Psoas muscle (tissue), 8 donors: Measurements from ENCODE around the gene PMF1. TPM values are rescaled to one million over a fixed set of nuclear protein-coding genes. Genes with fewer than 3 reads are reported as not detected.
A peak's percentile ranks its signal among the peaks of the same experiment; 100 is the strongest.

Source experiments
- ATAC-seq, 4 donors: fragments of 200-7000 bp; cut with Tn5 transposase; one replicate each; pipeline ENCODE4 v1.9.1; 2020; ENCODE audit warnings: moderate library complexity in 3 of 4, mild to moderate bottlenecking in 2 of 4
- DNase-seq, 2 donors: peaks; one replicate each; pipeline ENCODE4 v3.0.0-alpha.2; 2020
- H3K27ac ChIP-seq: fragments of 200-600 bp; one replicate; pipeline ENCODE4 v1.8.0; 2022
- H3K27me3 ChIP-seq, 3 donors: fragments of 200-600 bp in 1 of 3; one replicate each; pipeline versions ENCODE4 v1.6.1 to v1.8.0; 2013 to 2022; ENCODE audit warnings: low read length in 2 of 3, mild to moderate bottlenecking in 2 of 3, moderate library complexity in 1 of 3; ENCODE audit not compliant: insufficient read depth in 3 of 3
- H3K36me3 ChIP-seq, 2 donors: fragments of 200-600 bp in 1 of 2; one replicate each; pipeline versions ENCODE4 v1.6.1 to v1.8.0; 2013 to 2022; ENCODE audit warnings: low read depth in 1 of 2, mild to moderate bottlenecking in 1 of 2, moderate library complexity in 1 of 2; ENCODE audit not compliant: insufficient read depth in 1 of 2
- H3K4me1 ChIP-seq: fragments of 200-600 bp; one replicate; pipeline ENCODE4 v1.8.0; 2022
- H3K4me3 ChIP-seq: fragments of 200-600 bp; one replicate; pipeline ENCODE4 v1.8.0; 2022; ENCODE audit warnings: mild to moderate bottlenecking
- H3K9me3 ChIP-seq: fragments of 200-600 bp; one replicate; pipeline ENCODE4 v1.8.0; 2022
- WGBS, 3 donors: extraction: QIAGEN DNeasy Blood & Tissue Kit; methylation state at CpG; one replicate each; pipeline versions ENCODE4 v1.1.6 to v1.1.7; 2013; 5-methylcytosine and 5-hydroxymethylcytosine counted together
- intact Hi-C, 2 donors: fragments of 100-400 bp; cut with DNase I; formaldehyde crosslinking; loops; one replicate each; pipeline versions ENCODE4 v1.11.0 to v1.14.2; 2022
- polyA plus RNA-seq, 3 donors: library from polyadenylated mRNA; stranded (reverse); fragments of 200-250 nt; gene quantifications; one replicate each; pipeline ENCODE4 v1.2.3, GENCODE V29; 2013
- total RNA-seq, 4 donors: library from RNA; stranded (reverse); fragmentation: NEBNext Ultra II Directional in 2 of 4; extraction: Animal tissue kit (Norgen Biotek cat#: 25700) in 2 of 4; gene quantifications; one replicate each; pipeline versions ENCODE4 v1.2.1 to v1.2.4, GENCODE V29; 2021 to 2023
- TF ChIP-seq, protein P1 (sequence below): fragments of 200-600 bp; IDR thresholded peaks from one replicate; pipeline ENCODE4 v1.8.0; 2022; ENCODE audit warnings: antibody characterized with exemption
- donor health status: healthy with polysubstance abuse.
- donor health status: DM: no; HTN: no; CAD: no; lungs with moderate emphysema.
- donor health status: Bipolar disorder and iron deficiency.
- donor health status: healthy.
- donor health status: DM: yes; HTN: yes; CAD: no.
- donor health status: DM: no; HTN: no; CAD: no.
- donor health status: DM: no; HTN: no; CAD: no.
- donor health status: DM: yes; HTN: yes; CAD: no.

The PMF1 gene
- total and polyA plus RNA-seq, 7 donors, result 47.9 to 93.4 (median 72.1) TPM

DNA sequence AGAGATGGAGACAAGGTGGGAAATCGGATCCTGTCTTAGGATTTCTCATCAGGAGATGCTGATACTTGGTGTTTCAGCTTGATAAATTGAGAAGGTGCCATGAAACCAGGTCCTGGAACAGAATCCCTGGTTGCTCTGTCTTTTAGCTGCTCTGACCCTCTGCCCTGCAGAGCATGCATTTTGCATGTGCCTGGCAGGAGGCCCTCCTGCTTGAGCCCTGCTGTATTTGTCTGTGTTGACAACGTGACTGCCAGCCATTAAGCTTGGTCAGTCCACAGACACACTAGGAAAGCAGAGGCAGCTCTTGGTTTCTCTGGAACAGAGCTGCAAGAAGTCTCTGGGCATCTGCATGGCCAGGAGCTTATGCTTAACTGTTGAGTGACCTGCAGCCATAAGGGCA, 16.4 kb upstream of the PMF1 start:
- peaks cover 35% of the 10 kb centered on the region for H3K4me1 ChIP-seq
- TF ChIP-seq, protein P1, sequence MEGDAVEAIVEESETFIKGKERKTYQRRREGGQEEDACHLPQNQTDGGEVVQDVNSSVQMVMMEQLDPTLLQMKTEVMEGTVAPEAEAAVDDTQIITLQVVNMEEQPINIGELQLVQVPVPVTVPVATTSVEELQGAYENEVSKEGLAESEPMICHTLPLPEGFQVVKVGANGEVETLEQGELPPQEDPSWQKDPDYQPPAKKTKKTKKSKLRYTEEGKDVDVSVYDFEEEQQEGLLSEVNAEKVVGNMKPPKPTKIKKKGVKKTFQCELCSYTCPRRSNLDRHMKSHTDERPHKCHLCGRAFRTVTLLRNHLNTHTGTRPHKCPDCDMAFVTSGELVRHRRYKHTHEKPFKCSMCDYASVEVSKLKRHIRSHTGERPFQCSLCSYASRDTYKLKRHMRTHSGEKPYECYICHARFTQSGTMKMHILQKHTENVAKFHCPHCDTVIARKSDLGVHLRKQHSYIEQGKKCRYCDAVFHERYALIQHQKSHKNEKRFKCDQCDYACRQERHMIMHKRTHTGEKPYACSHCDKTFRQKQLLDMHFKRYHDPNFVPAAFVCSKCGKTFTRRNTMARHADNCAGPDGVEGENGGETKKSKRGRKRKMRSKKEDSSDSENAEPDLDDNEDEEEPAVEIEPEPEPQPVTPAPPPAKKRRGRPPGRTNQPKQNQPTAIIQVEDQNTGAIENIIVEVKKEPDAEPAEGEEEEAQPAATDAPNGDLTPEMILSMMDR, result no peak

DNA sequence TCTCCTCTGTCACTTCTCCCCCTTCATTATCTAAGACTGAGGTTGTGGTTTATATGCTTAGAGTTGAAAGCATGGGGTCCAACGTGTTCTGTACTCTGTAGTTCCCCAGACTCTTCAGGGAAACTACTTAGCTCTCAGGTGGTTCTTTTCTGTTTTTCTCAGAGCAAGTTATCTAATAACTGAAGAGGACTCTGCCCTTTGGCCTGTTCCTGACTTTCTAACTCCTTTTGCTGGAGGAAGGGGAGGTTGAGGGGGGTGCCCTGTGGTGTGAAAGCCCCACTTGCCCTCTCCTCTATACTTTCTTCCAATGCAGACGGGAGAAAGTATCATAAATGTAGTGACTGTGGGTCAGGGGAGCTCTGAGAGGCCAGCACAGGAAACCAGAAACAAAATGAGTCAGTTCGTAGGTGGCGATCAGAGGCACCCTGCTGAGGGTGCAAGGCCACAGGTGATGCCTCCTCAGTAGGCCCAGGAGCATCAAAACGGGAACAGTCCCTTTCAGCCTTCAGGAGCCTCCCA, 13.9 kb upstream of the PMF1 start:
- ATAC-seq (no peak), DNase-seq (no peak)
- peaks cover 14 to 54% of the 10 kb centered on the region in 2 donors for H3K36me3 ChIP-seq
- no peaks in the 10 kb centered on the region for H3K27me3 ChIP-seq
- no peaks in the 10 kb centered on the region for H3K9me3 ChIP-seq
- H3K27ac ChIP-seq, result no peak overlapping the region
- intact Hi-C loops, result no loop called here
- WGBS, 3 donors, result 81 to 85% (median 83%) methylated on average over 5 of the region's 5 CpGs
- TF ChIP-seq, protein P1, result no peak
- no peak overlapping the region for H3K4me3 ChIP-seq
- peaks cover 26% of the 10 kb centered on the region for H3K4me1 ChIP-seq

More for the DNA sequence above, 16.4 kb upstream of the PMF1 start:
- Histone ChIP-seq H3K4me3 (no peak overlapping the region), H3K27ac (peak overlapping the region; percentile 5), H3K36me3 (peaks cover 10 to 40% of the 10 kb centered on the region in 2 donors), H3K27me3 (no peaks in the 10 kb centered on the region), H3K9me3 (no peaks in the 10 kb centered on the region)
- no peak for DNase-seq
- intact Hi-C loops, result loop anchor here in 1 of 2 donors (2.0 kb wide), 1 partner anchor 16 kb away; the partner anchor contains the start of gene PMF1
- no peak for ATAC-seq
- WGBS, 3 donors, result 49 to 61% (median 59%) methylated on average over 2 of the region's 2 CpGs

DNA sequence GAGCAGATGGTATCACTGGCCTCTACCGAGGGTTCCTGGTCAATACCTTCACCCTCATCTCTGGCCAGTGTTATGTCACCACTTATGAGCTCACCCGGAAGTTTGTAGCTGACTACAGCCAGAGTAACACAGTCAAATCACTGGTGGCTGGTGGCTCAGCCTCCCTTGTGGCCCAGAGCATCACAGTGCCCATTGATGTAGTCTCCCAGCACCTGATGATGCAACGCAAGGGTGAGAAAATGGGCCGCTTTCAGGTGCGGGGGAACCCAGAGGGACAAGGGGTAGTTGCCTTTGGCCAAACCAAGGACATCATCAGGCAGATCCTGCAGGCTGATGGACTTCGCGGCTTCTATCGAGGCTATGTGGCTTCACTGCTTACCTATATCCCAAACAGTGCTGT, 12.8 kb upstream of the PMF1 start:
- Histone ChIP-seq H3K4me3 (no peak overlapping the region), H3K27me3 (no peaks in the 10 kb centered on the region), H3K36me3 (peaks cover 14 to 54% of the 10 kb centered on the region in 2 donors), H3K4me1 (peaks cover 20% of the 10 kb centered on the region), H3K9me3 (no peaks in the 10 kb centered on the region), H3K27ac (no peak overlapping the region)
- ATAC-seq, result no peak
- intact Hi-C loops, result no loop called here
- WGBS, 3 donors, result 91 to 94% (median 93%) methylated on average over 8 of the region's 8 CpGs
- TF ChIP-seq, protein P1, result no peak
- DNase-seq, result no peak

DNA sequence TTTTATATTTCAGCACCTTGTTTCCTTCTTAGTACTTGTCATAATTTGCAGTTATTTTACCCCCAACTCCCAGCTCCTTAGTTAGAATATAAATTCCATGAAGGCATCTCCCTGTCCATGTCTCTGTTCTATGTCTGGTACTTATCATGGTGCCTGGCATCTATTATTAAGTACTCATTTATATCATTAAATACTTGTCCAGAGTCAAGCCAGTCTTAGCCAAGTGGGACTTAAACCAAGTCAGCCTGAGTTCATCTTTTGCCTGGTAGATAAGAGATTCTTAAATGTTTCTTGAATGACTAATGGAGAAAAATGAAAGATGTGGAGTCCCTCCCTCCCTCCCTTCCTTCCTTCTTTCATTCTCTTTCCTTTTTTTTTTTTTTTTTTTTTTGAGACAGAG, 9.5 kb upstream of the PMF1 start:
- Histone ChIP-seq H3K4me3 (no peak overlapping the region), H3K9me3 (no peaks in the 10 kb centered on the region), H3K4me1 (no peaks in the 10 kb centered on the region), H3K36me3 (peaks cover 6 to 60% of the 10 kb centered on the region in 2 donors), H3K27ac (no peak overlapping the region), H3K27me3 (no peaks in the 10 kb centered on the region)
- intact Hi-C loops, result no loop called here
- DNase-seq (no peak), ATAC-seq (no peak)
- TF ChIP-seq, protein P1, result no peak

DNA sequence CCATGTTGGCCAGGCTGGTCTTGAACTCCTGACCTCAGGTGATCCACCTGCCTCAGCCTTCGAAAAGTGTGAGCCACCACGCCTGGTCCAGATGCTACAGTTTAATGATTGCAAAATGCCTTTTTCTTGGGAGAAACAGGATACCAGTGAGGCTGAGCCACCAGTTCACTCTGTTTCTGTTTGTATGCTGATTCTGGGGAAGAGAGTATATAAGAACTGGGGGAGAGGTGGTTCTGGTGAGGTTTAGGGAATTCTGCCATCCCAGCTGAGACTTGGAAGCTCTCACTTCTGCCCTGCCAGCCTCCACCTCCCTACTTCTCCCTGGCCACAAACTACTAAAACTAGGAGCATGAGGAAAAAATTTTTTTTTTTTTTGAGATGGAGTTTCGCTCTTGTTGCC, 8.1 kb upstream of the PMF1 start:
- intact Hi-C loops, result no loop called here
- Histone ChIP-seq H3K4me1 (no peaks in the 10 kb centered on the region), H3K9me3 (no peaks in the 10 kb centered on the region), H3K27me3 (no peaks in the 10 kb centered on the region), H3K4me3 (no peak overlapping the region), H3K27ac (no peak overlapping the region), H3K36me3 (peaks cover 6 to 70% of the 10 kb centered on the region in 2 donors)
- ATAC-seq, result no peak
- 92 to 95% (median 94%) methylated on average over 3 of the region's 3 CpGs for WGBS, 3 donors
- TF ChIP-seq, protein P1, result no peak
- DNase-seq, result no peak
